HepG2 (cell line): ENCODE results near the gene CFAP73. TPM values are rescaled to one million over a fixed set of nuclear protein-coding genes. Genes with fewer than 3 reads are reported as not detected.

ENCODE experiments used
- ATAC-seq: fragments of 200-7000 bp; cut with Tn5 transposase; 3 replicates; pipeline ENCODE4 v1.9.1; 2020; ENCODE audit warnings: mild to moderate bottlenecking, moderate library complexity
- BruUV-seq: library from RNA; stranded (reverse); fragments of 400-500 nt; replicated peaks from 2 replicates; lab custom pipeline; 2021; lab: Mats Ljungman, UMichigan
- CTCF ChIA-PET: fragments of 300-600 bp; formaldehyde crosslinking; extraction: SDS; loops from one replicate; lab custom pipeline; 2021; ENCODE audit warnings: low total read pairs, inconsistent platforms, low intra/inter-chr PET ratio; lab: Yijun Ruan, JAX
- POLR2A ChIA-PET: fragments of 350-600 bp; sonication (Branson Sonifier 250); formaldehyde crosslinking; loops from one replicate; lab custom pipeline; 2020; ENCODE audit warnings: antibody characterized with exemption, inconsistent platforms; lab: Yijun Ruan, JAX
- DNase-seq: peaks from one replicate; pipeline ENCODE4 v3.0.0-alpha.2; 2015; ENCODE audit warnings: low spot score
- FAIRE-seq: peaks from 3 replicates; lab custom pipeline; 2011; peaks lifted over from hg19 to GRCh38; lab: Jason Lieb, UNC
- H2AFZ ChIP-seq: one replicate; pipeline ENCODE4 v1.6.1; 2011; ENCODE audit warnings: low read length, inconsistent platforms
- H3K27ac ChIP-seq: fragments of 300-600 bp; 3 replicates; pipeline ENCODE4 v1.8.0; 2011; ENCODE audit warnings: mixed run types, mild to moderate bottlenecking, mixed read lengths, low read length, inconsistent platforms; ENCODE audit not compliant: insufficient read depth; ENCODE audit errors: extremely low read length
- H3K27me3 ChIP-seq, 2 experiments: fragments of 200-600 bp in 1 of 2; 2 replicates in 1 of 2; 3 replicates in 1 of 2; pipeline versions ENCODE4 v1.6.0 to v1.8.0; 2011; ENCODE audit warnings: low read length in 2 of 2, mild to moderate bottlenecking in 2 of 2, moderate library complexity in 2 of 2, inconsistent platforms in 1 of 2; ENCODE audit not compliant: insufficient read depth in 2 of 2, control insufficient read depth in 1 of 2
- H3K36me3 ChIP-seq, 2 experiments: fragments of 200-600 bp in 1 of 2; replicated peaks in 1 of 2; 2 replicates in 1 of 2; 3 replicates in 1 of 2; pipeline versions ENCODE4 v1.5.1 to v1.8.0; 2011; ENCODE audit warnings: low read length in 2 of 2, inconsistent platforms in 1 of 2; ENCODE audit not compliant: insufficient read depth in 2 of 2, control insufficient read depth in 1 of 2
- H3K4me1 ChIP-seq: 2 replicates; pipeline ENCODE4 v1.5.1; 2012; ENCODE audit warnings: low read length, inconsistent platforms; ENCODE audit not compliant: insufficient read depth
- H3K4me2 ChIP-seq: 2 replicates; pipeline ENCODE4 v1.6.0; 2011; ENCODE audit warnings: low read depth, low read length, inconsistent platforms
- H3K4me3 ChIP-seq, 3 experiments: fragments of 200-600 bp in 1 of 3; sonication (generic), shearing (Covaris generic) in 1 of 3; replicated peaks in 1 of 3; 2 replicates each; pipeline ENCODE4 v1.5.1; 2011 to 2016; ENCODE audit warnings: low read length in 3 of 3, inconsistent platforms in 2 of 3, low read depth in 2 of 3, mild to moderate bottlenecking in 2 of 3, control low read depth in 1 of 3, mixed read lengths in 1 of 3; ENCODE audit not compliant: insufficient read depth in 1 of 3
- H3K79me2 ChIP-seq: one replicate; pipeline ENCODE4 v1.6.1; 2011; ENCODE audit warnings: low read length, inconsistent platforms; ENCODE audit not compliant: insufficient read depth
- H3K9ac ChIP-seq: 2 replicates; pipeline ENCODE4 v1.6.0; 2011; ENCODE audit warnings: mild to moderate bottlenecking, low read depth, low read length, inconsistent platforms; ENCODE audit not compliant: insufficient read depth
- H3K9me3 ChIP-seq: 2 replicates; pipeline ENCODE4 v1.5.1; 2012; ENCODE audit warnings: mild to moderate bottlenecking, low read length
- H4K20me1 ChIP-seq: 2 replicates; pipeline ENCODE4 v1.6.0; 2011; ENCODE audit warnings: inconsistent platforms, mild to moderate bottlenecking, low read length, moderate library complexity; ENCODE audit not compliant: insufficient read depth
- MAZ ChIP-seq, 2 experiments: sonication (generic) in 1 of 2; formaldehyde crosslinking in 1 of 2; IDR thresholded peaks; 2 replicates each; pipeline versions ENCODE4 v1.5.0 to v1.6.1; 2012 to 2020; ENCODE audit warnings: low read depth in 2 of 2, mild to moderate bottlenecking in 2 of 2, borderline replicate concordance in 1 of 2, improper control_type of control experiment in 1 of 2, low read length in 1 of 2, missing genetic modification reagents in 1 of 2, moderate library complexity in 1 of 2
- MBD4 ChIP-seq: IDR thresholded peaks from 2 replicates; pipeline ENCODE4 v1.6.1; 2012; ENCODE audit warnings: low read length, inconsistent platforms, borderline replicate concordance
- TBP ChIP-seq: sonication (generic); formaldehyde crosslinking; IDR thresholded peaks from 2 replicates; pipeline ENCODE4 v1.5.0; 2020; ENCODE audit warnings: missing genetic modification reagents
- USF2 ChIP-seq, 2 experiments: sonication (generic) in 1 of 2; formaldehyde crosslinking in 1 of 2; IDR thresholded peaks; 2 replicates each; pipeline versions ENCODE4 v1.5.1 to v1.6.1; 2011 to 2020; ENCODE audit warnings: borderline replicate concordance in 1 of 2, low read depth in 1 of 2, low read length in 1 of 2, mild to moderate bottlenecking in 1 of 2, missing genetic modification reagents in 1 of 2, moderate library complexity in 1 of 2
- ZBTB14 ChIP-seq: sonication (generic); formaldehyde crosslinking; IDR thresholded peaks from 2 replicates; pipeline ENCODE4 v1.4.0; 2020; ENCODE audit warnings: missing genetic modification reagents
- ZBTB25 ChIP-seq: IDR thresholded peaks from 2 replicates; pipeline ENCODE4 v1.6.1; 2018; ENCODE audit warnings: missing genetic modification reagents
- ZIK1 ChIP-seq: sonication (generic); formaldehyde crosslinking; IDR thresholded peaks from 2 replicates; pipeline ENCODE4 v1.5.0; 2020; ENCODE audit warnings: mild to moderate bottlenecking, low read depth, missing genetic modification reagents, borderline replicate concordance
- ZNF234 ChIP-seq: sonication (generic); formaldehyde crosslinking; conservative IDR thresholded peaks from 2 replicates; pipeline ENCODE4 v1.5.1; 2020; ENCODE audit warnings: mild to moderate bottlenecking, missing genetic modification reagents
- ZNF350 ChIP-seq: sonication (generic); formaldehyde crosslinking; IDR thresholded peaks from 2 replicates; pipeline ENCODE4 v1.4.0; 2020; ENCODE audit warnings: mild to moderate bottlenecking, low read depth, missing genetic modification reagents, borderline replicate concordance
- ZSCAN21 ChIP-seq: sonication (generic); formaldehyde crosslinking; IDR thresholded peaks from 2 replicates; pipeline ENCODE4 v1.8.0; 2022; ENCODE audit warnings: mild to moderate bottlenecking, missing genetic modification reagents, moderate library complexity, borderline replicate concordance
- ZXDC ChIP-seq: sonication (generic); formaldehyde crosslinking; IDR thresholded peaks from 2 replicates; pipeline ENCODE4 v1.5.0; 2020; ENCODE audit warnings: mild to moderate bottlenecking, missing genetic modification reagents
- WGBS: methylation state at CpG from one replicate; pipeline ENCODE4 v1.1.6; 2017; ENCODE audit warnings: low lambda C conversion rate; 5-methylcytosine and 5-hydroxymethylcytosine counted together
- in situ Hi-C: cut with HindIII; loops from 2 replicates; pipeline ENCODE4 v1.10.0; 2017; ENCODE audit warnings: low pct_unique_long_range_greater_than_20kb; ENCODE audit not compliant: extremely low pct_ligation_motif_present
- intact Hi-C: fragments of 100-400 bp; cut with micrococcal nuclease; formaldehyde crosslinking; loops from one replicate; pipeline ENCODE4 v1.10.0; 2022; ENCODE audit not compliant: unreplicated experiment
- polyA plus RNA-seq, 8 experiments: library from polyadenylated mRNA; depleted of rRNA in 3 of 8; stranded (reverse) in 7 of 8; unstranded in 1 of 8; fragments of >200 nt; fragmentation: Illumina TruSeq in 4 of 8; extraction: Trizol in 4 of 8; gene quantifications; 2 replicates each; pipeline versions ENCODE4 v1.2.1 to v1.2.3, GENCODE V29; 2011 to 2016; ENCODE audit warnings: low read depth in 4 of 8, missing spikeins in 1 of 8, mixed read lengths in 1 of 8; ENCODE audit not compliant: insufficient read depth in 1 of 8
- total RNA-seq, 5 experiments: library from RNA; depleted of rRNA; stranded (reverse); fragments of >200 nt; fragmentation: Illumina TruSeq; extraction: Trizol; gene quantifications; 2 replicates each; pipeline ENCODE4 v1.2.3, GENCODE V29; 2016; ENCODE audit warnings: low read depth in 1 of 5

CFAP73 gene
- total and polyA plus RNA-seq, 2 of the 13 experiments (the other 11 are each of a cell fraction or from before 2014, with no cell fraction given) = not detected

- no peaks in the 10 kb centered on the region for H3K36me3 ChIP-seq
- no peaks in the 10 kb centered on the region for H4K20me1 ChIP-seq
- in situ Hi-C loops = no loop called here
- no peak overlapping the region for H3K27ac ChIP-seq
- ChIA-PET CTCF (interaction anchor here (1.6 kb wide), 1 partner anchor 54 kb away, joined by 3 read pairs; no protein-coding TSS in a partner anchor), POLR2A (no interaction called here)
- no peak overlapping the region for H3K4me2 ChIP-seq
- WGBS = 54% methylated on average over 5 of the region's 5 CpGs
- peaks cover 16% of the 10 kb centered on the region for H3K4me1 ChIP-seq
- no peaks in the 10 kb centered on the region for H3K9me3 ChIP-seq
- BruUV-seq = no TSS peak
- H3K79me2 ChIP-seq = no peaks in the 10 kb centered on the region
- no peak for DNase-seq
- H3K9ac ChIP-seq = no peak overlapping the region
- H3K4me3 ChIP-seq = no peak overlapping the region
- ATAC-seq = no peak
- no peak for FAIRE-seq
- intact Hi-C loops = no loop called here
- no peak overlapping the region for H2AFZ ChIP-seq
- peaks cover 0 to 2% of the 10 kb centered on the region in 2 experiments; a peak in 2 of 5 replicates for H3K27me3 ChIP-seq
- no peak for TF ChIP-seq MAZ (IDR thresholded peaks at IDR 0.05; ENCODE audit: borderline replicate concordance, low read depth, low read length)
- no peak for TF ChIP-seq MAZ (CRISPR knock-in tag; IDR thresholded peaks at IDR 0.05; ENCODE audit: low read depth)
- TF ChIP-seq MBD4 = no peak
- no peak for TF ChIP-seq ZSCAN21 (CRISPR knock-in tag)
- TF ChIP-seq ZNF234 (CRISPR knock-in tag) = no peak
- TF ChIP-seq ZBTB14 = no peak
- TF ChIP-seq TBP = no peak
- no peak for TF ChIP-seq USF2 (IDR thresholded peaks at IDR 0.05; ENCODE audit: low read depth, low read length)
- TF ChIP-seq USF2 (CRISPR knock-in tag; IDR thresholded peaks at IDR 0.05; ENCODE audit: borderline replicate concordance) = no peak
- TF ChIP-seq ZNF350 (CRISPR knock-in tag) = no peak
- no peak for TF ChIP-seq ZXDC
- no peak for TF ChIP-seq ZBTB25 (CRISPR knock-in tag)
- TF ChIP-seq ZIK1 (CRISPR knock-in tag) = no peak
- TF ChIP-seq, all 625 proteins: peak for 0
These were observed 46.7 kb upstream of the CFAP73 start for GRCh38 chr12:113102811-113103210.
